Muscle layer of colon (tissue), 2 donors: ENCODE measurements around the gene ZNF587.
"Not testable (repeated sequence)": the region's sequence is repeated elsewhere in the genome, so short reads cannot be mapped to it uniquely, and the experiment has no call there.

ENCODE experiments used
- H3K27ac ChIP-seq: one replicate; pipeline ENCODE4 v1.7.0; 2013; ENCODE audit warnings: low read depth, mild to moderate bottlenecking, low read length, moderate library complexity
- H3K27me3 ChIP-seq, 2 donors: one replicate each; pipeline ENCODE4 v1.7.0; 2013; ENCODE audit warnings: low read length in 2 of 2, mild to moderate bottlenecking in 2 of 2; ENCODE audit not compliant: insufficient read depth in 2 of 2, control insufficient read depth in 1 of 2
- H3K36me3 ChIP-seq: one replicate; pipeline ENCODE4 v1.7.0; 2013; ENCODE audit warnings: mild to moderate bottlenecking, low read length; ENCODE audit not compliant: insufficient read depth
- H3K4me1 ChIP-seq: one replicate; pipeline ENCODE4 v1.7.0; 2013; ENCODE audit warnings: mild to moderate bottlenecking, low read length; ENCODE audit not compliant: insufficient read depth
- H3K4me3 ChIP-seq, 2 donors: one replicate each; pipeline ENCODE4 v1.7.0; 2013; ENCODE audit warnings: low read length in 2 of 2, low read depth in 1 of 2, mild to moderate bottlenecking in 1 of 2, moderate library complexity in 1 of 2
- H3K9ac ChIP-seq: one replicate; pipeline ENCODE4 v1.7.0; 2013; ENCODE audit warnings: low read length
- H3K9me3 ChIP-seq: one replicate; pipeline ENCODE4 v1.7.0; 2013; ENCODE audit warnings: mild to moderate bottlenecking, low read length
- donor health status: abdominal sarcoma.
- donor health status: Adenocarcinoma of cecum.

The ZNF587 gene

DNA sequence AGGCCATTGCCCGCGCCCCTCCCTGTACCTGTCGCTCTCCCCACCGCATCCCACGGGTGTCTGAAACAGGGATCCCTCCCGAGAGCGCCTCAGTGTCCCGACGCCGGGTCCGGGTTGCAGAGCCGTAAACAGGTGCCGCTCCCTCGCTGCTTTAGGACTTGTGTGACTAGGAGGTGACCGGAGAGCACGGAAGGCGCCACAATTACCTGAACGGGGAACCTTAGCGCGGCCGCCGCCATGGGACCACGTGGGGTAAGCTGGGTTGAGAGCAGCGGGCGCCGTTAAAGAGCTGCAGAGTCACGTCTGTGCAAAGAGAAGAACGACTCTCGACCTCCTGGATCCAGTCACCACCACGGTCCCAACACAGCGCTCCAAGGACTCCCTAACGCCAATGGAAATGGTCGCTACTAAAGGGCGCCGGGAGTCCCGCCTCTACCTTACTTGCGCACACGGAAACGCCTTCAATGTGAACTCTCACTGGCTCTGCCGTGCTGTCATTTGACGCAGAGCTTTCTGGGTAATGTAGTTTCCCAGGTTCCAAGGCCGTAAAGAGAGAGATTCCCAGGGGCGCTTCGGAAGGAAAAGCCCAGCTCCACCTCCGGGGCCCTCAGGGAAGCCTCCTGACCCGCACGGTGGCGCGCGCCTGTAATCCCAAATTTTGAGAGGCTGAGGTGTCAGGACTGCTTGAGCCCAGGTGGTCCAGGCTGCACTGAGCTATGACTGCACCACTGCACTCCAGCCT, 35.0 kb upstream of the ZNF587 start, which contains the start of gene ZNF552:
Gene ZNF552, minus strand, starts transcription at position 409 of the 742 bp plus-strand sequence. Its CDS starts 170 bp downstream, at position 239.
- Histone ChIP-seq H3K4me1 (peaks cover 6% of the 10 kb centered on the region), H3K9ac (peak within 1 kb of the TSS; percentile 54), H3K4me3 (peak within 1 kb of the TSS; percentile 86 to 90), H3K9me3 (no peaks in the 10 kb centered on the region), H3K27me3 (no peaks in the 10 kb centered on the region), H3K27ac (peak within 1 kb of the TSS; percentile 87), H3K36me3 (peaks cover 10% of the 10 kb centered on the region)

DNA sequence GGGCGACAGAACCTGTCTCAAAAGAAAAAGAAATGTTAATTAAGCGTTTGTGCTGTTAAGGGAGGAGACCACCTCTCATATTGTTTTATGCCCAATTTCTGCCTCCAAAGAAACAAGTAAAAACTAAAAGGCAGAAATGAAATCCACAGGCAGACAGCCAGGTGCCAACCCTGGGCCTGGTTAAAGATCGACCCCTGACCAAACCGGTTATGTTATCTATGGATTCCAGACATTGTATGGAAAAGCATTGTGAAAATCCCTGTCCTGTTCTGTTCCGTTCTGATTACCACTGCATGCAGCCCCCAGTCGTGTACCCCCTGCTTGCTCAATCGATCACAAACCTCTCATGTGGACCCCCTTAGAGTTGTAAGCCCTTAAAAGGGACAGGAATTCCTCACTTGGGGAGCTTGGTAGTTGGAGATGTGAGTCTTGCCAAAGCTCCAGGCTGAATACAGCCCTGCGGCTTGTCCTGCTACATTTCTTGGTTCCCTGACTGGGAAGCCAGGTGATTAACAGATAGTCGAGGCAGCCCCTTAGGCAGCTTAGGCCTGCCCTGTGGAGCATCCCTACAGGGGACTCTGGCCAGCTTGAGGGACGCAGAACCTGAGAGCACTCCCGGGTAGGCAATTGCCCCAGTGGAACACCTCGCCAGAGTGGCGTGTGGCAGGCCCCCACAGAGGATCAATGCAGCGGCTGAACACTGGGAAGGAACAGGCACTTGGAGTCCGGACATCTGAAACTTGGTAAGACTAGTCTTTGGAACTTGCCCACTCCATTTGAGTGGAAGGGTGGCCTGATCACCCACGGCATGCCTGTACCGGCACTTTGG, 34.2 kb upstream of the ZNF587 start:
- no peak overlapping the region for H3K9ac ChIP-seq
- H3K27me3 ChIP-seq, result no peaks in the 10 kb centered on the region
- no peak overlapping the region for H3K27ac ChIP-seq
- peak overlapping the region; percentile 86 to 90 for H3K4me3 ChIP-seq
- H3K36me3 ChIP-seq, result peaks cover 2% of the 10 kb centered on the region
- no peaks in the 10 kb centered on the region for H3K9me3 ChIP-seq
- peaks cover 10% of the 10 kb centered on the region for H3K4me1 ChIP-seq

DNA sequence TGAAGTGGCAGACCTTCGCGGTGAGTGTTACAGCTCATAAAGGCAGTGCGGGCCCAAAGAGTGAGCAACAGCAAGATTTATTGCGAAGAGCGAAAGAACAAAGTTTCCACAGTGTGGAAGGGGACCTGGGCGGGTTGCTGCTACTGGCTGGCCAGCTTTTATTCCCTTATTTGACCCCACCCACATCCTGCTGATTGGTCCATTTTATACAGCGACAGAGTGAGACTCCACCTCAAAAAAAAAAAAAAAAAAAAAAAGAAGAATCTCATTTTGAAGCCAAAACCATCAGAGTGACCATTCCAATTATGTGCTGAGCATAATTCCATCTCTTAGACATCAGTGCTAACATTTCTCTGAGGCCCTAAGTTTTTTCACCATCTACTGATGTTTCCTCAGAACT, 33.0 kb upstream of the ZNF587 start:
- no peaks in the 10 kb centered on the region for H3K9me3 ChIP-seq
- no peaks in the 10 kb centered on the region for H3K36me3 ChIP-seq
- no peak overlapping the region for H3K27ac ChIP-seq
- no peaks in the 10 kb centered on the region for H3K27me3 ChIP-seq
- no peak overlapping the region for H3K4me3 ChIP-seq
- H3K9ac ChIP-seq, result no peak overlapping the region
- peaks cover 15% of the 10 kb centered on the region for H3K4me1 ChIP-seq

DNA sequence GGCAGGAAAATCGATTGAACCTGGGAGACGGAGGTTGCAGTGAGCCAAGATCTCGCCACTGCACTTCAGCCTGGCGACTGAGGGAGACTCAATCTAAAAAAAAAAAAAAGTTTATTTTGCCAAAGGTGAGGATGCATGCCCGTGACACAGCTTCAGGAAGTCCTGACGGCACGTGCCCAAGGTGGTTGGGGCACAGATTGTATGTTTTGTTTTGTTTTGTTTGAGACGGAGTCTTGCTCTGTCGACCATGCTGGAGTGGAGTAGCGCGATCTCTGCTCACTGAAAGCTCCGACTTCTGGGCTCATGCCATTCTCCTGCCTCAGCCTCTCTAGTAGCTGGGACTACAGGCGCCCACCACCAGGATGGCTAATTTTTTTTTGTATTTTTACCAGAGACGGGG, 31.7 kb upstream of the ZNF587 start:
- no peak overlapping the region for H3K4me3 ChIP-seq
- no peaks in the 10 kb centered on the region for H3K36me3 ChIP-seq
- no peaks in the 10 kb centered on the region for H3K27me3 ChIP-seq
- no peaks in the 10 kb centered on the region for H3K9me3 ChIP-seq
- H3K9ac ChIP-seq, result no peak overlapping the region
- H3K27ac ChIP-seq, result no peak overlapping the region
- peaks cover 15% of the 10 kb centered on the region for H3K4me1 ChIP-seq

DNA sequence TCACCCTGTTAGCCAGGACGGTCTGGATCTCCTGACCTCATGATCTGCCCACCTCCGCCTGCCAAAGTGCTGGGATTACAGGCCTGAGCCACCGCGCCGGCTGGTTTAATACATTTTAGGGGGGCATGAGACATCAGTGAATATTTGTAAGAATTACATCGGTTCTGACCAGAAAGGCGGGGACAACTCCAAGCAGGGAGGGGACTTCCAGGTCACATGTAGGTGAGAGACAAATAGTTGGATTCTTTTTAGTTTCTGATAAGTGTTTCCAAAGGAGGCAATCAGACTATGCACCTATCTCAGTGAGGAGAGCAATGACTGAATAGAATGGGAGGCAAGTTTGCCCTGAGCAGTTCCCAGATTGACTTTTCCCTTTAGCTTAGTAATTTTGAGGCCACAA, 31.3 kb upstream of the ZNF587 start:
- Histone ChIP-seq H3K27me3 (no peaks in the 10 kb centered on the region), H3K36me3 (no peaks in the 10 kb centered on the region), H3K4me3 (no peak overlapping the region), H3K27ac (no peak overlapping the region), H3K9ac (no peak overlapping the region), H3K9me3 (no peaks in the 10 kb centered on the region), H3K4me1 (peaks cover 15% of the 10 kb centered on the region)

DNA sequence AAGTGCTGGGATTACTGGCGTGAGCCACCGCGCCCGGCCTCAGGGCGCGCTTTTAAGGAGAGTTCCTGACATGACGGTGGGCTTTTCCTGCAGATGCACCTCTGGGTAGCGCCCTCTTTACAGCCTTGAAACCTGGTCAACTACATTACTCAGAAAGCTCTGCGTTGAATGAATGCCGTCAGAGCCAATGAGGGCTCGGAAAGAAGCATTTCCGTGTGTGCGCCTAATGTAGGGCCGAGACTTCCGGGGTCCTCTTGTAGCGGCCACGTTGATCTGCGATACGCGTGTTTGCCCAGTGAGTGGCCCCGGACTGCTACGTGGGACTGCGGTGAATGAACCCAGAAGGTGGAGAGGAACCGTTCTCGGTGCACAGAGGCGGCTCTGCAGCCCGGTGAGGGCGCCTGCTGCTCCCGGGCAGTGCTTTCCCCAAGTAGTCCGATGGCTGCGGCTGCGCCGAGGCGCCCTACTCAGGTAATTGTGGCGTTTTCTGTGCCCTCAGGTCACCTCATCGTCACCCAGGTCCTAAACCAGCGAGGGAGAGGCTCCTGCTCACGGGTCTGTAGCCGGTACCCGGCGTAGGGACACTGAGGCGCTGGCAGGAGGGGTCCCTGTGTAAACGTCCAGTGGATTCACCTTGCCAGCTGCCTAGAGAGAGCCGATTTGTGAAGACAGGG, 30.0 kb upstream of the ZNF587 start:
- H3K27me3 ChIP-seq, result no peaks in the 10 kb centered on the region
- H3K36me3 ChIP-seq, result no peaks in the 10 kb centered on the region
- H3K4me3 ChIP-seq, result peak overlapping the region; percentile 79 to 95
- peak overlapping the region; percentile 94 for H3K9ac ChIP-seq
- H3K4me1 ChIP-seq, result peaks cover 15% of the 10 kb centered on the region
- no peaks in the 10 kb centered on the region for H3K9me3 ChIP-seq
- peak overlapping the region; percentile 68 for H3K27ac ChIP-seq

DNA sequence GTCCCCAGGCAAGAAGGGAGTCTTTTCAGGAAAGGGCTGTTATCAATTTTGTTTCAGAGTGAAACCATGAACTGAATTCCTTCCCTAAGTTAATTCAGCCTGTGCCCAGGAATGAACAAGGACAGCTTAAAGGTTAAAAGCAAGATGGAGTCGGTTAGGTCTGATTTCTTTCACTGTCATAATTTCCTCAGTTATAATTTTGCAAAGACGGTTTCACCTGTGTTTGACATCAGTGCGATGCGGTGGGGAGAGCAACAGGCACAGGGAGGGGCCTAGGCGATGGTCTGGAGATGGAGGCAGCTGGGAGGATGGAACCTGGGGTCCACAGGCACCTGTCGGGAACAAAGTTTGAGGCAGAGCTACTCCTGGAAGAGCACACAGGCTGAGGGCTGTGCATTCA, 29.1 kb upstream of the ZNF587 start:
- Histone ChIP-seq H3K9me3 (no peaks in the 10 kb centered on the region), H3K36me3 (no peaks in the 10 kb centered on the region), H3K4me1 (peaks cover 10% of the 10 kb centered on the region), H3K27ac (no peak overlapping the region), H3K27me3 (no peaks in the 10 kb centered on the region), H3K4me3 (peak overlapping the region; percentile 79 to 95), H3K9ac (peak overlapping the region; percentile 94)

DNA sequence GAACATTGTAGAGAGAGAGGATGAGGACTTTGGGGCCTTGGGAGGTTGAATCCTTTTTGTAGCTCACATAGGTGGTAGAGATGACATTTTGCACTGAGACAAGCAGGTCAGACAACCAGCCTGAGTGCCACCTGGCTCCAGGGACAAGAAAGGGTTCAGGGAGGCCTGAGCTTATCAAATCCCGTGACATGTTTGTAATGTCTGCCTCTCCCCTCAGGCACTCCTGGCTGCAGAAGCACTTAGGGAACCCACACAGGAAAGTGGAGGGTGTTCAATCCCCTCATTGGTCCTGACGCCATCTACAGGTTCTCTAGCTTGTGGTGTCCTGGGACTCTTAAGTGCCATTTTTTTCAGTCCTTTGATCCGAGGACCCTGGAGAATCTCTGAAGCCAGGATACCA, 28.6 kb upstream of the ZNF587 start:
- H3K9ac ChIP-seq, H3K9me3 ChIP-seq, H3K27me3 ChIP-seq, H3K4me3 ChIP-seq, H3K27ac ChIP-seq, H3K36me3 ChIP-seq, H3K4me1 ChIP-seq: not testable (repeated sequence)

DNA sequence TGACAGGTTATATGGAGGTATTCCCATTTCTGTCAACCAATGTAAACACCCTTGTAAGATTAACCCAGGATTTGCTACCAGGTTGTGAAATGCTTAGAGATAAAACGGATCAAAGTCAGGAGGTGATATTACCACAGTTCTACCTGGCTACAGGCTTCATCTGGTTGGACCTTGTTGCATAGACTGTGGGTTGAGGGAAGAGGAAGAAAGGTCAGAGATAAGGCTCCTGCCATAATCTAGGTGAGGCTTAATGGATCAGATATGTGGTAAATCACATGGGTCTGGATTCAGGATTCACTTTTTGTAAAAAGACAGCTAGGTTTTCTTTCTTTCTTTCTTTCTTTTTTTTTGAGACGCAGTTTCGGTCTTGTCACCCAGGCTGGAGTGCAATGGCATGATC, 28.2 kb upstream of the ZNF587 start:
- not testable (repeated sequence) for H3K27ac ChIP-seq, H3K4me1 ChIP-seq, H3K9me3 ChIP-seq, H3K4me3 ChIP-seq, H3K9ac ChIP-seq, H3K27me3 ChIP-seq, H3K36me3 ChIP-seq

DNA sequence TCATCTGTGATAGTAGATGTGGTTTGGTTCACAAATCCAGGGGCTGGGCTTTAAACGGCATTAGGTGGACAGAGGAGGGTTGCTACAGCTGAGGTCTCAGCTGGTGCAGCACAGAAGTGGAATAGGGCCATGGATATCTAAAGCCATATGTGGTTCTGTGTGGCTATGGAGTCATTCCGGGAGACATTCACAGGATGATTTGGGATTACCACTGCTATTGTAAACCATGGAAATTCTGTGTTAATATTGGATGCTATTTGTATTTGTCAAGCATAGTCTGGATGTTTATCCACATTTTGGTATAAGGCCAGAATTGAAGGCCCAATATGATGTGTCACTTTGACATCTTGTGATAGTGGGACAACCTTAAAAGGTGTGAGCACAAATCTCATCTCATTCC, 26.5 kb upstream of the ZNF587 start:
- H3K36me3 ChIP-seq, H3K4me1 ChIP-seq, H3K9me3 ChIP-seq, H3K9ac ChIP-seq, H3K4me3 ChIP-seq, H3K27ac ChIP-seq, H3K27me3 ChIP-seq: not testable (repeated sequence)

DNA sequence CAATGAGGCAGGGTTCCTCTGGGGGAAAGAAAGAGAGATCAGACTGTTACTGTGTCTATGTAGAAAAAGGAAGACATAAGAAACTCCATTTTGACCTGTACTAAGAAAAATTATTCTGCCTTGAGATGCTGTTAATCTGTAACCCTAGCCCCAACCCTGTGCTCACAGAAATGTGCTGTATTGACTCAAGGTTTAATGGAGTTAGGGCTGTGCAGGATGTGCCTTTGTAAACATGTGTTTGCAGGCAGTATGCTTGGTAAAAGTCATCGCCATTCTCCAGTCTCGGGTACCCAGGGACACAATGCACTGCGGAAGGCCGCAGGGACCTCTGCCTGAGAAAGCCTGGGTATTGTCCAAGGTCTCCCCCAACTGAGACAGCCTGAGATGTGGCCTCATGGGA, 26.1 kb upstream of the ZNF587 start:
- not testable (repeated sequence) for H3K4me1 ChIP-seq, H3K4me3 ChIP-seq, H3K27ac ChIP-seq, H3K9ac ChIP-seq, H3K36me3 ChIP-seq, H3K9me3 ChIP-seq, H3K27me3 ChIP-seq
